ENCODE results near the gene PMM2.
A peak's percentile ranks its signal among the peaks of the same experiment; 100 is the strongest.
"Not testable (repeated sequence)": the region's sequence is repeated elsewhere in the genome, so short reads cannot be mapped to it uniquely, and the experiment has no call there.

PMM2 gene

DNA sequence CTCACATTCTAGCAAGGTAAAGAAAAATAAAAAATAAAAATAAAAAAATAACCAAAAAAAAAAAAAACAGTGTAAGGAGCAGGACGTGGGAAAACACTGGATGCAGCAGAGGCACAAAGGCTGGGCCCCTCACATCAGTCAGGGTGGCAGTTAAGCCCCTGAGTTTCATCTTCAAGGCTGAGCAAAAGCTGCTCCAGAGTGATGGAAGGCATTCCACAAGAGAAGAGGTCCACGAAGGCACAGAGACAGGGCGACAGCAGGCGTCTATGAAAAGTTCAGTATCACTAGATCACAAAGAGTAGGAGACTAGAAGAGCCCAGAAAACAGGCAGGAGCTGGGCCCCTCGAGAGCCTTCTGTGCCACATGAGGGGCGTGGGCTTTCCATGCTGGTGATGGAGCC lies 12.2 kb upstream of the PMM2 start:
- DNase-seq: no peak

DNA sequence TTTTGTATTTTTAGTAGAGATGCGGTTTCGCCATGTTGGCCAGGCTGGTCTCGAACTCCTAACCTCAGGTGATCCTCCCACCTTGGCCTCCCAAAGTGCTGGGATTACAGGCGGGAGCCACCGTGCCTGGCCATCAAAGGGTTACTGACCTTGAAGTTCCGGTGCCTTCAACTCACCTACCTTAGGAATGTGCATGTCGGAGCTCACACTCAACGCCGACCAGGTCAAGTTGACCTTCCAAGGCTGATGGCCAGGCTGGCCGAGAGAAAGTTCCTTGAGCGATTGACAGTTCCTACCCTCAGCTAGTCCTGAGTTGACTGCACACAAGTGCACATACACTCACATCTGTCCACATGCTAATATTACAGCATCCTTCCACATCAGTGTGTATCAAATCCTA lies 11.3 kb upstream of the PMM2 start:
- not testable (repeated sequence) for DNase-seq

DNA sequence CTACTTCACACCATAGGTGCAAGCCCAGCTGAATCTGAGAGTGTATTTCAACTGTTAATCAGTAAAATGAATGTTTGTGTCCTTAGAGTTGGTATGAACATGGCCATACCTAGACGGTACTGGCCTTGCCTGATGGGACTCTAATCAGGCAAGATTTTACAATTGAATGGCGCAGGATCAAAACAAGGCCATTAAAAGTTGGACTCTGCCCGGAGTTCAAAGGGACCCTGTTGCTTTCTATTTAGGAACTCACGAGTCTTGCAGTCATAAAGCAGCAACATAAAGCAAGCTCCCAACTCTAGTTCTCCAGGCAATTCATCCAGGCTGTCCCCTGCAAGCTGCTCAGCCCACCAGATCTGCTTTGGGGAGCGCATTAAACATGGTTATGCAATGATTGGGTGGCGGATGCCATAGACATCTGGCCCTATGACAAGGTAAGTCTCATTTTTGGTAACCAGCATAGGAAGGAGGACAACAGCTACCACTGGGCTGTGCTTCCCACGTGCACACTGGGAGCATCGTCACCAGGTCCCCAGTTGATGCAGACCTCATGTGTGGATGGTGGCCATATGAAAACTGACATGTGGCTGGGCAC lies 9.0 kb upstream of the PMM2 start:
- DNase-seq: no peak

DNA sequence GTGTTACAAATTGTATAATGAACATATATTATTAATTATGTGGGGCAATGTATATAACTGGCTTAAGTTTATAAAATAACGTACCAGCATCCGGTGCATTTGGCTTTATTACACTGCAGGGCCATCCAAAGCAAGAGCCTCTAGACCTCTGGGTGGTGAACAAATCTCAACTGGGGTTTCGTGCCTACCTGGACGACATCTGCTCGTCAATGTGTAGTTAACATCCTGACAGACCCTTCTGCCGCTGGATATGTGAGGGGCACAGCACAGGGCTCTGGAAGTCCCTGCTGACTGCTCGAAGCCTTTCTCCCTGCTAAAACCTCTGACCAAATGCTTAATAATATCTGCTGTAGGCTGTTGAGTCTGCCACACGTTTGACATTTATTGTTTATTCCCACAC lies 2.5 kb upstream of the PMM2 start:
- DNase-seq: no peak

DNA sequence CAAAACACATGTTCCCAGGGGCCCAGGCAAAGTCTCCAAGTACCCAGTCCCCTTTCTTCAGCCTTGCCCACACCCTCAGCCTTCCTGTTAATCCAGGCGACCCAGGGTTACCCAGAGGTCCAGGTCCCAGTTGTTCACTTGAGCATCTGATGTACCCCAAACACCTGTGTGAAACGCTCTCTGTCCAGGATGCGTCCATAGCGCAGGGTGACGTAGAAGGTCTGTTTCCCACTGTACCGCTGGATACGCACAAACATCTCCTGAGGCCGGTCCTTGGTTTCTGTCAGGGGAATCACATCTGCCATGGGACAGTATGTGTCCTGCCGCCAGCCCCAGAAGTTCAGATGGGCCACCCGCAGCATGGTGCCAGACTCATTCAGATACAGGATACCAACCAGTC lies 1.8 kb upstream of the PMM2 start:
- no peak for DNase-seq

DNA sequence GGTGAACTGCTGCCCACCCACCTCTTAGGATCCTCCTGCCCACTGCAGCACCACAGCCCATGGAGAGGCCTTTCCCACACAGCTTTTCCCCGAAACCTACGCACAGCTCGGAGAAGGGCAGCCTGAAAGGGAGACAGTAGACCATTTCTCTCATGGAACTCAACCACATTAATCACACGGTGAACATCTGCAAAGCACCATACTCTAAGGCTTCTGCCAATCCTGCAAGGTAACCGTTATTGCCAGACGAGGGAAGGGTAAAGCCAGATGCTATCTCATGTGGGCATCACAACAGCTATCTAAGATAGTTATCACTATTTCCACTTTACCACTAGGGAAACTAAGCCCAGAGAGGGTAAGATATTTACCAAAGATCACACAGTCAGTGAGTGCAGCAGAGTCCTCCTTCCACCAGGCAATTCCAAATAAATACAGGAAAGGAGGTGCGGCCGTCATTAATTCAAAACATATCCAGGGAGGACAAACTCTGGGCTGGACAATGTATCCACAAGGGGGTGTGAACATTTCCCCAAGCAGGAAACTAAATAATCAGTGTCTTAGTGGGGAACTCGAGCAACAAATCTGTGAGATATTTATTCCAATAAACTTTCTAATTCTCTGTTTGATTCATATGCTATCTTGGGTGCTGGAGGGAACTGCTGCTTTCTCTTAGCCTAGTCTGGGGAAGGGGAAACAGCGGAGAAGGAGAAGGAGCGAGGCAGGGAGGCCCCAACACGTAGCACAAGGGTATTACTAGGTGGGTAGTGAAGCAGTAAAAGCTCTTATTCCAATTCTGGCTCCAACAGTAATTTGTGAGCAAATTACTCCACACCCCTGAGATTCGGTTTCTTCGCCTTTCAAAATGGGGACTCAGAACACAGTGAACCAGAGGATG lies 923 bp upstream of the PMM2 start:
- no peak for DNase-seq

DNA sequence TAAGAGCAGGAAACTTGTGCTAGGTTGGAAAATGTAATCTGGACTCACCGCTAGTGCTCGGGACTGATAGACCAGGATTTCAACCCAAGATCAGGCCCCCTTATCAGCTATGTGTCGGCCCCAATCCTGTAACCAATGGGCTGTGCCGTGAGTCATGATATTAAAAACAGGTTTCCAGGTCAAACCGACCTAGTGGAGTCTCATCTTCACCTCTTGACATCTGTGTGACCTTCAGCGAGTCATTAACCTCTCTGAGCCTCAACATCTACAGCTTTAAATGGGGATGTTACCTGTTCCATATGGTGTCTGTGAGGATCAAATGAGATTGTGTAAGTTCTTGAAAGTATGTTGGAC lies 512 bp downstream of the PMM2 start:
- no peak for DNase-seq

DNA sequence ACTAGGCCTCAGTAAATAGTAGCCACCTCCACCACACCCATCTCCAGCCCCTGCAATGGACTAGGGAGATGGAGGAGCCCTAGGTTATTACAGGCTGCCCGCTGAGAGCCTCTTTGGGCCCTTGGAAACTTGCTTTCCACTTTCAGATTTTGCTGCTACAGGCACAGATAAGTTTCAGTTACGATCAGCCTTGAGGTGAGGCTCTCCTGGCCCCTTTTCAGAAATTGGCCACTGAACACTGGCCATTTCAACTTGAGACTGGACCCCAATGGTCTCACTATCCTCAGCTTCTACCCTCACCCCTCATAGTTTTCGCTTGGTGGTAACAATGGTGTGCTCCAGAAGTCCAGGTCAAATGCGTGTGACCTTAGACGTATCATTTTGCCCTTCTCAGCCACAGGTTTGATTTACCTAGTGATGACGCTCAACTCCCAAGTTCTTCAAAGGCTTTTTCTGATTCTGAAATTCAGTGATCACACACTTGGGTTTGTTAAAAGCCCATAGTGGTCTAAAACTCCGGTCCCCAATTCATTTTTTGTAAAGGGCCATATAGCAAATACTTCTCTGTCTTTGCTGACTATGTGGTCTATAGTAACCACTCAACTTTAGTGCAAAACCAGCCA lies 1.0 kb downstream of the PMM2 start:
- no peak for DNase-seq

DNA sequence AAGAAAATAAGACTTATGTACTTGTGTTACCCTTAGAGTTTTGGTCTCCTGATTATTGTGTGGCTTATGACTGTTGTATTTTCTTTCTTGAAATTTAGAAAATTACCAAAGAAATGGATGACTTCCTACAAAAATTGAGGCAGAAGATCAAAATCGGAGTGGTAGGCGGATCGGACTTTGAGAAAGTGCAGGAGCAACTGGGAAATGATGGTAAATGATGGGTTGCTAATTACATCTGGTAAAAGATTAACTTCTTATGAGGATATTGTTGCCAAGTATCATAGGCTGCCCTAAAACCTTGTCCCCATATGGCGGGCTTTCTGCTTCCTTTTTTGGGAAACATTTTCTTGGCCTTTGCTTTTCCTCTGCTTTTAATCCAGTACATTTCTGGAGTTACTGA lies 4.1 kb downstream of the PMM2 start:
- no peak for DNase-seq

DNA sequence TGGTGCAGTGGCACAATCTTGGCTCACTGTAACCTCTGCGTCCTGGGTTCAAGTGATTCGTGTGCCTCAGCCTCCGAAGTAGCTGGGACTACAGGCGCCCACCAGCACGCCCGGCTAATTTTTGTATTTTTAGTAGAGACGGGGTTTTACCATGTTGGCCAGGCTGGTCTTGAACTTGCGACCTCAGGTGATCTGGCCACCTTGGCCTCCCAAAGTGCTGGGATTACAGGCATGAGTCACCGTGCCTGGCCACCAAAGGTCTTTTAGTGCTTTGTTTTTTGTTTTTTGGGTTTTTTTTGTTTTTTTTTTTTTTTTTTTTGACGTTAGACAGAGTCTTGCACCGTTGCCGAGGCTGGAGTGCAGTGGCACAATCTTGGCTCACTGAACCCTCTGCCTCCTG lies 6.1 kb downstream of the PMM2 start:
- DNase-seq: not testable (repeated sequence)

DNA sequence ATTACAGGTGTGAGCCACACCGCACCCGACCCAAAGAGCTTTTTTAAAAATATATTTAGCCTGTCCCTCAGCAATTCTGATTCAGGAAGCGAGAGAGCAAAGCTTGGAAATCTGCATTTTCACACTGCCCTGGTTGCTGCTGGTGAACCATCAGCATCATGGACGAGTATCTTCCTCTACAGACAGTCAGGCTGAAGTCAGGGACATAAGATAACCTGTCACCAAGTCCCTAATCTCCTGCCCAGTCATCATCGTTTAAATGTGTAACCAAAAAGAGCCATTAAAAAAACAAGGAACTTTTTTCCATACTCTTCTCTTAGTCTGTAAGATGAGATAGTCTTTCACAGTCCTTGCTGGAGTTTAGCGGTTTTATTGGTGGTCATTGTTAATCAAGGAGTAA lies 6.7 kb downstream of the PMM2 start:
- DNase-seq: no peak

DNA sequence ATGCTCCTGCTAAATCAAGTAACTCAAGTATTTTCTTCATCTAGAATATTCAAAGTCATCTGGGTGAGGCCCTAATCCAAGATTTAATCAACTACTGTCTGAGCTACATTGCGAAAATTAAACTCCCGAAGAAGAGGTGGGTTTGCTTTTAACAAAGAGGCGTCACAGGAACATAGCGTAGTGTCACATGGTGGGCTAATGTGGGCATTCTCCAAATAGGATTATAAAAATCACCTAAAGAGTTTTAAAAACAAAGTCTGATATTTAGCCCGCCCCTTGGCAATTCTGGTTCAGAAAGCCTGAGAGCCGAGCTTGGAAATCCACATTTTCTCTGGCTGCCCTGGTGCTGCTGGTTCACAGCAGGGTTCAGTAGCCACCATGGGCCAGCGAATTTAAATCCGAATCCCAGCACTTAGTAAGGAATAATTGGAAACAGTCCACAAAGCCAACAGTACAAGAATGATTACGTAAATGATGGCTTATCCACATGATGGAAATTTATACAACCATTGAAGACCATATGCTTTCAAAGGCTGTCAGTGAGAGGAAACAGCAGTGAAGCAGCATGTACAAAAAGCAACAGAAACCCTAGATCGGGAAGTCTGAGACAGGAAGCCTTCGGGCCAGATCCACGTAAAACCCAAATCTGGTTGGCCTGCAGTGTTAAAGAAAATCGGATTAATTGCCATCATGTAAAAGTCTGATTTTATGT lies 8.8 kb downstream of the PMM2 start:
- DNase-seq: no peak

DNA sequence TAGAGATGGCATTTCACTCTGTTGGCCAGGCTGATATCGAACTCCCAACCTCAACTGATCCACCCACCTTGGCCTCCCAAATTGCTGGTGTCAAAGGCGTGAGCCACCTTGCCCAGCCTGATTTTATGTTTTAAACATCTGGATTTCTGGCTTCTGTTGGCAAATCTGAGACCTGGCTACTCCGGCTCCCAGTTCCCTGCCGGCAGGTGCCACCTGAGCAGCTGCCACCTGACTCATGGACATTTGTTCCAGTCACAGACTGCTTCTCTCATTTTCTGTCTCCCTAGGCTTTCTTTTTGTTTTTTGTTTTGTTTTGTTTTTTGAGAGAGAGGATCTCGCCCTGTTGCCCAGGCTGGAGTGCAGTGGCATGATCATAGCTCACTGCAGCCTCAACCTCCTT lies 9.6 kb downstream of the PMM2 start:
- no peak for DNase-seq

DNA sequence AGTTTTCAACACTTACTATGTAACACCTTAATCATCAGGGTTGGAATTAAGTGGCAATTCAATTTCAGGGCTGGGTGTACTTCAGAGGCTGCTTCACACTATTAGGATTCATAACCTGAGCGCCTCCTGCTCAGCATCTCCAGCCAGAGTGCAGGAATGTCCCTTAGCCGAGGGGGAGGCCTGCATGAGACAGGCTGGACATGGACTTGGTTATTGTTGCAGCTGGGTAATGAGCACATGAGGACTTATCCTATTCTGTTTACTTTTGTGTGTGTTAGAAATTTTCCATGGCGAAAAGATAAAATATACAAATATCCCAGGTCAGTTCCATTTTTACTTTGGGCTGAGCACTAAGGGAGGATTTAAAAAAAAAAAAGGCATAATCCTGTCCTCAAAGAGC lies 10.4 kb downstream of the PMM2 start:
- no peak for DNase-seq

DNA sequence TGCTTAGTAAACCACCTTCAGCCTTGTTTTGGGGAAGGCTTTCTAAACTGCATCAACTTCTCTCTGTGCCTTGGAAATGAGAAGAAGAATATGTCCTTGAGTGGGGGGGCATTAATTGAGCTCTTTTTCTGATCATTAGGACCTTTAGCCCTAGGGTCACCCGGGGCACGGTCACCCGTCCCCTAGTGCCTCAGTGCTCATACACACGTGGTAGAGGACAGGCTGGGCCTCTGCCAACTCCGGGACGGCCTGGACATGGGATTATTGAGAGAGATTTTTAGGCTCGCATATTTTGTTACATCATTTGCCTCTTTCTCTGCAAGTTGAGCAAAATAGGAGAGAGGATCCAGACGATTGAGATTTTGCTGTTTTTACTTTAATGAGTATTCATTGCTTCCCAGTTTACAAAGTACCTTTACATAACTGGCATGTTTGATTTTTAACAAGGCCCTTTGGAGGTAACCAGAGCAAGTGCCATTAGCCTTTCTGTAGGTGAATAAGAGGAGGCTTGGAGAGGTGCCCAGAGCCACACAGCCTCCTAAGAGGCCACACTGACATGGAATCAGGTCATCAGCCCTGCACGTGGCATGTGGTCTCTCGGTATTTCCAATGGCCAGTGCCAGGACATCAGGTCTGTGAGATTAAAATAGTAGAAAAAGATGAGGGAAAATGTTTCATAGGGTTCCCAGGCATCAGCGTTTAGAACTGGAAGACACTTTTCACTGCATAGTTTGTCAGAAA lies 11.1 kb downstream of the PMM2 start:
- DNase-seq: no peak

DNA sequence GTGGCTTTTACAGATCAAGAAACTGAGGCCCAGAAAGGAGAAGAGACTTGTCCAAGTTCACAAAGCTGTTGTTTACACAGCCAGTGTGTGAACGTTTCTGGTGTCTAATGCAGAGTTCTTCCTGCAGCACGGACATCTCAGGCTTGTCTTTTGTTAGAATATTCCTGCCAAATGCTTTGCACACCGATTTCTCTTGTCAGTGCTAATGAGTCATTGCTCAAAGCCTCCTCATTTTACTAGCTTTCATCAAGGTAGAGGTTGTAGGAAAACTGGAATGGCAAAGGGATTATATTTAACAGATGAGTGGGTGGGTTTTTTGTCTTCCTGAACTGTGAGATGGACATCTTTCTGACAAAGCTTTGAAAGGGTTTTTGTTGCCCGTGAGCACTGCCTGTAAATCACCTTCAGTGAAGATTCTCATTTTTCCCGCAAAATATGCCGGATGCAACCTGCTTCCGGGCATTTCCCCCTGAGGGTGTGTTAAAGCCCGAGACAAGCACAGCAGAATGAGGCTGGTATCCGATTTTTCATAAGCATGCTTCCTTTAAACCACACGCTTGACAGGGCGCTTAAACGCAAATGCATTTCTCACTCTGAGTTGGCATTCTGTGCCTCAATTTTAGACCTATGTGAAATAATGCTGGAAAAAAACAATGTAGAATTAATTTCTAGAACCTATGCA lies 14.7 kb downstream of the PMM2 start:
- no peak for DNase-seq

DNA sequence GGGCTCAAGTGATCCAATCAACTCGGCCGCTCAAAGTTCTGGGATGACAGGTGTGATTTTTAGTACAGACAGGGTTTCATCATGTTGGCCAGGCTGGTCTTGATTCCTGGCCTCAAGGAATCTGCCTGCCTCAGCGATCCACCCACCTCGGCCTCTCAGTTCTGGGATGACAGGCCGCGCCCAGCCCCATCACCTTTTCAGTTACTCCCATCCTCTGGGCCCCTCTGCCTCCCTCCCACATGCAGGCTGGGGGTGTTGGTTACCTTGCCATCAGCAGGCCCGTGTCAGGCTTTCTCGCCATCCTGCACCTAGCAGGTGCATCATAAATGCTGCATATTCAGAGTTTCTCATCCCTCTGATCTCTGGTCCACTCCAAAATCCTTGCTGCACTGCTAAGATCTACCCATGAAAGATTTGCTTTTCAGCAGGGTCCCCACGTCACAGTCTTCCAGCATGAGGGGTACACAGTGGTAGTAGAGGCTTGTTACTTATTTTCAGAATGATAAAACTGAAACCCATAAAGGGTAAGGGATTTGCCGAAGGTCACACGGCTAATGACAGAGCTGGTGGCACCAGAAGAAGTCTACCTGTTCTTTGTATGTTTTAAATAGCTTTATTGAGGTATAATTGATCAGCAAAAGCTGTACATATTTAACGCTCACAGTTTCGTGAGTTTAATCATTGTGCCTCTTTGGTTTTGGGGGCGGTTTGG lies 16.6 kb downstream of the PMM2 start:
- DNase-seq: no peak

DNA sequence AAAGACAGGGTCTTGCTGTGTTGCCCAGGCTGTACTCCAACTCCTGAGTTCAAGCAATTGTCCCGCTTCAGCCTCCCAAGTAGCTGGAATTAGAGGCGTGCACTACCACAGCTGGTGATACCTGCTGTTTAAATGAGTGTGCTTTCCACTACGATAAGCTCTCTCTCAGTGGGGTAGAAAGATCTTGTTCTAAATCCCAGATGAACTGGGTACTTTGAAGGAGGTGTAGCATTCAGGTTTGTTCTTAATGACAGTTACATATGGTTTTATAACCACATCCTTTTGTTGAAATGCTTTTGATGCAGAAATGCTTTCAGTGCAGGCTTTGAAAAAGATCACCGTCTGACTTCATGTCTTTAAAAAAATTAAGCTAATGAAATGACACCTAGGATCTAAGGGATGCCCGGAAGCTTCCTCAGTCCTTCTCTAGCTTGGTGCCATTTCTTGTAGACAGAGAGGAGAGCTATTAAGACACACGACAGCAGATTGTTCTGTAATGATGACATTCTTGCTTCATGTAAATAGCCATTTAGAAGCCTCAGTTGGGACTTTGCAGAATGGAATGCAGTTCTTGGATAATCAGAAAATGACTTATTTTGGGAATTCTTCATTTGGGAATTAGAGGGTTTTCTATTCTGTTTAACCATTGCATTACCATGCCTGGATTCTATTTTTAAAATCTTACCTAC lies 19.5 kb downstream of the PMM2 start:
- no peak for DNase-seq

DNA sequence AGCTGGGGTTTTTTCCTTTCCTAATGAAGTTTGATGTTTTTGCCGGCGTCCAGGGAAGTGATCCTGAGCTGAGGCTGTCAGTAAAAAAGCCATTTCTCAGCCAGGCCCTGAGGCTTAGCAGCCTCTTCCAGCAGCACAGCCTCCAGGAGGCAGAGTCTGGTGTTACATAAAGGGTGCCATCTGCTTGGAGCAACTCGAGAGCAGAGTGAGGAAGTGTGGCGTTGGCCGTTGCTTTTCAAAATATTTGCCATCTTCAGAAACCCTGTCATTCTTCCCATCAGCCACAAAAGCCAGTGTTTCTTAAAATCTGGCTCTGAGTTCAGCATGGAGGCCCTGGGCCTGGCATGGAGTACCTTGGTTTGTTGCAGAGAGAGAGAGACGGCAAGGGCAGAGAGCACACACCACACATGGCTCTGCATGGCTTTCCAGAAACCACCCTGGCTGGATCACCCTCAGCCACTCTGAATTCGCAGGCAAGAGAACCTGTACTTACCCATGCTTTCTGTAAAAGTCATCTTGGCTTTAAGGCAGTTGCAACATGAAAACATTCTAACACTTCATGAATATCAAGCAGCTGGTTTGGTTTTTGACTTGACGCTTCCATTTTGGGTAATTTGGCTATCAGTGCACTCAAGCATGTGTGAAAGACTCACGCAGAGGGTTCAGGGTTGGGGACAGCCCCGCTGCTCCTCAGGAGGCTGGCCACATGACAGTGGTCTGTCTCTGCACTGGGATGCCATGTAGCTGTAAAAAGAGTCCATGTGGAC lies 21.0 kb downstream of the PMM2 start:
- peak in 1 of 2 experiments; percentile 3 for DNase-seq

DNA sequence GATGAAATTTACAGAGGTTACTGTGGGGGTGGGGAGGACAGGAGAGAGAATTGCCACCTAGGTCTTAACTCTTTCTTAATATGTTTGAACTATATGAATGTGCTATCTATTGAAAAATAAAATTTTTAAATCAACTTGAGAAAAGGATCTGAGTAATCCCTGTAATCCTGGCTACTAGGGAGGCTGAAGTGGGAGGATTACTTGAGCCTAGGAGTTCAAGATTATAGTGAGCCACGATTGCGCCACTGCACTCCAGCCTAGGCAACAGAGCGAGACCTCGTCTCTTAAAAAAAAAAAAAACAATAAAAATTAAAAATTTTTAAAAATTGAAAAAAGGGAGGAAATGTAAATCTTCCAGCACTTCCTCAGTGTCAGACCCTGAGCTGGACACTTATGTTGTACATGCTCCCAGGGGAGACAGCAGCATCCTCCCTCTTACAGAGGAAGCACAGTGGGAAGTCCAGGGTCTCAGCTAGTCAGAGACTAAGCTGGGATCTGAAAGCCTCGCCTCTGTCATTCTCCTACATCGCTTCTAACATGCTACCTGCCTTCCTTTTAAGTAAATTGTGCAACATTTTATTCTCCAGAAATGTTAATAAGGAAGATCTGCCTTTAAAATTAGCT lies 21.9 kb downstream of the PMM2 start:
- DNase-seq: no peak

Data from Kasumi-1 (cell line).